ENCODE results near the gene MAN2A1. TPM values are rescaled to one million over a fixed set of nuclear protein-coding genes. Genes with fewer than 3 reads are reported as not detected.

The MAN2A1 gene
- polyA plus RNA-seq, 1 donor from 2014 or later, result 21.5 TPM

GRCh38 chr5:109707531-109707930 lies 17.8 kb downstream of the MAN2A1 start:
- Mint-ChIP-seq H3K4me1 (peaks cover 38 to 67% (median 64%) of the 10 kb centered on the region in 3 donors), H3K36me3 (peaks cover 6% of the 10 kb centered on the region), H3K27ac (peak overlapping the region in 1 of 3 donors; percentile 60), H3K9me3 (no peaks in the 10 kb centered on the region), H3K4me3 (peak overlapping the region in 1 of 4 donors; percentile 32), H3K27me3 (no peaks in the 10 kb centered on the region)

DNA sequence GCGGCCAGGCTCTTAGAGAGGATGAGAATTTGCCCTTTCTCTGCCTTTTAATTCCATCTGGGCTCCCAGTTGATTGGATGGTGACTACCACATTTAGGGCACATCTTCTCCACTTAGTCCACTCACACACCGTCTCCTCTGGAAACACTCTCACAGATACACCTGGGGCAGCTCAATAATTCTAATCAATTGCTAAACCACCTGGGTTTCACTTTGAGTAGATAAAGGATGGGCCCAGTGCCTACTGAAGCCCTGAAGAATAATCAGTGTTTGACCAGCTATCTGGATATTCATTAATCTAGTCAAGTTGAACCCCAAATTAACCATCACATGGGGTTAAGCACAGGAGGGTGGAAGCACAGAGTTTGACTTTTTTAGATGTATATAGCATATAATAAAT lies 19.1 kb downstream of the MAN2A1 start:
- Mint-ChIP-seq H3K4me3 (no peak overlapping the region), H3K4me1 (peaks cover 40 to 68% (median 64%) of the 10 kb centered on the region in 3 donors), H3K27me3 (no peaks in the 10 kb centered on the region), H3K27ac (no peak overlapping the region), H3K36me3 (peaks cover 6% of the 10 kb centered on the region), H3K9me3 (no peaks in the 10 kb centered on the region)

DNA sequence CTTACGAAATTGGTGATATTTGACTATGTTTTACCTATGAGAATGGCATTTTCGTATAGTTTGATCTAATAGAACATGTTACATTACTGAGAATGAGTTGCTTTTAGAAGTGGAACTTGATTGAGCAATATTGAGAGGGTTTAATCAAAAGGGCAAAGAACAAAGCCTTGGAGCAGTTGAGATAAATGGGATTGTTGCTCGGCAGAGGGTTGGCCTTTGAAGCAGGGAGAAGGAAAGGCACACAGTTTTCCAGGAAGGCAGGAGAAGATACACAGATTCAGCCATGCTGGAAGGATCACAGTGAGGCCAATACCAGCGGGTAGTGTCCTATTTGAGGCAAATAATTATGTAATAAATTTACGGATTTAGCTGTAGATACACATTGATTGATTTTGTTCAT lies 19.5 kb downstream of the MAN2A1 start:
- Mint-ChIP-seq H3K27ac (no peak overlapping the region), H3K27me3 (no peaks in the 10 kb centered on the region), H3K4me1 (peaks cover 41 to 68% (median 60%) of the 10 kb centered on the region in 3 donors), H3K4me3 (no peak overlapping the region), H3K36me3 (peaks cover 6% of the 10 kb centered on the region), H3K9me3 (no peaks in the 10 kb centered on the region)

- peaks cover 5% of the 10 kb centered on the region for H3K36me3 Mint-ChIP-seq
- no peak overlapping the region for H3K4me3 Mint-ChIP-seq
- H3K4me1 Mint-ChIP-seq, result peaks cover 33 to 52% (median 49%) of the 10 kb centered on the region in 3 donors
- no peaks in the 10 kb centered on the region for H3K9me3 Mint-ChIP-seq
- peak overlapping the region in 1 of 3 donors; percentile 76 for H3K27ac Mint-ChIP-seq
- H3K27me3 Mint-ChIP-seq, result no peaks in the 10 kb centered on the region
Observed at GRCh38 chr5:109711673-109712072, 21.9 kb downstream of the MAN2A1 start.

GRCh38 chr5:109713453-109713852 lies 23.7 kb downstream of the MAN2A1 start:
- H3K27ac Mint-ChIP-seq, result no peak overlapping the region

GRCh38 chr5:109714592-109714991 lies 24.9 kb downstream of the MAN2A1 start:
- peaks cover 5% of the 10 kb centered on the region for H3K36me3 Mint-ChIP-seq
- no peaks in the 10 kb centered on the region for H3K27me3 Mint-ChIP-seq
- no peak overlapping the region for H3K4me3 Mint-ChIP-seq
- no peaks in the 10 kb centered on the region for H3K9me3 Mint-ChIP-seq
- peak overlapping the region in 1 of 3 donors; percentile 76 for H3K27ac Mint-ChIP-seq
- peaks cover 23 to 31% (median 25%) of the 10 kb centered on the region in 3 donors for H3K4me1 Mint-ChIP-seq

More at GRCh38 chr5:109713453-109713852, 23.7 kb downstream of the MAN2A1 start:
- Mint-ChIP-seq H3K4me3 (peak overlapping the region in 1 of 4 donors; percentile 32), H3K36me3 (peaks cover 5% of the 10 kb centered on the region), H3K4me1 (peaks cover 27 to 36% (median 34%) of the 10 kb centered on the region in 3 donors), H3K9me3 (no peaks in the 10 kb centered on the region), H3K27me3 (no peaks in the 10 kb centered on the region)

DNA sequence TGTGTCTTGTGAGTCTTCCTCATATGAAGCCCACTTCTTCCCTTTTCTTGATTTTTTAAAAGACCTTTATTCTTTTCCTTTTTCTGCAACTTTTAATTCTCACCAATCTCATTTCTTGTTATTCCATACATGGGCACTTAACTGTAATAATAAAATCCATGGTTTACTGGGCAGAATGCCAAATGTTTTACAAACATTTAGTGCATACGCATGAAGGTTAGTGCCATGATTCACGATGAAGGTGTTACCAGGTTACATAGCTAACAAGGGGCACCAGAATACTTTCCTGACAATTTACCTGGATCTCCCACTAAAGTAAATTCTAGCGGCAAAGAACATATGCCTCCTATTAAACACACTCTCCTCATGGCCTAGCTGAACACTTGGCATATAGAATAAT lies 28.5 kb downstream of the MAN2A1 start:
- H3K4me3 Mint-ChIP-seq, result no peak overlapping the region
- H3K4me1 Mint-ChIP-seq, result peaks cover 13 to 18% (median 15%) of the 10 kb centered on the region in 3 donors
- H3K36me3 Mint-ChIP-seq, result peaks cover 5% of the 10 kb centered on the region
- no peaks in the 10 kb centered on the region for H3K27me3 Mint-ChIP-seq
- no peaks in the 10 kb centered on the region for H3K9me3 Mint-ChIP-seq
- no peak overlapping the region for H3K27ac Mint-ChIP-seq

DNA sequence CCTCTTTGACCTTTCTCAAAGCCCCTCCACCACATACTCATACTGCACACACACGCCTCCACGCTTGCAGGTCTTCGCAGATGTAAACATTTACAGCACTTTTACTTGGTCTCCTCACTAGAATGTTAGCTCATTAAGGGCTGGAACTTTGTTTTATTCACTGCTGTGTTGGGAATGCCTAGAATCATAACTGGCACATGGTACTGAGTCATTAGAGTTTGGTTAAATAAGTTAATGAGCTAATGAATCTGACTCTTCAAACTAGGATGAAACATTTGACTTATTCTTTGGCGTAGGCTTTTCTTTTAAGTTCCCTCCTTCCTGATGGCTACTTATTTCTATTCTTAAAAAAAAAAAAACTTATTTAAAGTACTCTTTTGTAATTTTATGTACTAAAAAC lies 28.9 kb downstream of the MAN2A1 start:
- peaks cover 13 to 22% (median 16%) of the 10 kb centered on the region in 3 donors for H3K4me1 Mint-ChIP-seq
- H3K27ac Mint-ChIP-seq, result no peak overlapping the region
- no peaks in the 10 kb centered on the region for H3K27me3 Mint-ChIP-seq
- no peaks in the 10 kb centered on the region for H3K9me3 Mint-ChIP-seq
- peaks cover 5% of the 10 kb centered on the region for H3K36me3 Mint-ChIP-seq
- H3K4me3 Mint-ChIP-seq, result no peak overlapping the region

GRCh38 chr5:109719978-109720377 lies 30.3 kb downstream of the MAN2A1 start:
- Mint-ChIP-seq H3K27ac (no peak overlapping the region), H3K9me3 (no peaks in the 10 kb centered on the region), H3K4me3 (no peak overlapping the region), H3K27me3 (no peaks in the 10 kb centered on the region), H3K36me3 (peaks cover 5% of the 10 kb centered on the region), H3K4me1 (peaks cover 10 to 26% (median 15%) of the 10 kb centered on the region in 3 donors)

DNA sequence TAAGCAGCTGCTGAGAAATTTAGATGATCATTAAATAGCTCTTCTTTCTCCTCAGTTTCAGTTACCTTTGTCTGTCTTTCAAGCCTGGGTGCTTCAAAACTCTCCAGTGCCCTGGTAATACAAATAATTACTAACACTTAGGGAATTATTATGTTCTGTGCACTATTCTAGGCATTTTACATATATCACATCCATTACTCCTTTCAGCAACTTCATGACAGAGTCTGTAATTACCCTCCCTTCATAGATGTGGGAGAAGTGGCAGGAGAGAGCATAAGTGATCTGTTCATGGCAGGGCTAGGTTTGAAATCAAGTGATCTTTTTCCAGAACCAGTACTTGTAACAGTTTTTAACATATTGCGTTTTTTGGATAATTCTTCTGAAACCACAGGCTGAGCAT lies 32.0 kb downstream of the MAN2A1 start:
- Mint-ChIP-seq H3K36me3 (peaks cover 7% of the 10 kb centered on the region), H3K4me3 (no peak overlapping the region), H3K27me3 (no peaks in the 10 kb centered on the region), H3K9me3 (no peaks in the 10 kb centered on the region), H3K4me1 (peaks cover 13 to 26% (median 15%) of the 10 kb centered on the region in 3 donors), H3K27ac (no peak overlapping the region)

DNA sequence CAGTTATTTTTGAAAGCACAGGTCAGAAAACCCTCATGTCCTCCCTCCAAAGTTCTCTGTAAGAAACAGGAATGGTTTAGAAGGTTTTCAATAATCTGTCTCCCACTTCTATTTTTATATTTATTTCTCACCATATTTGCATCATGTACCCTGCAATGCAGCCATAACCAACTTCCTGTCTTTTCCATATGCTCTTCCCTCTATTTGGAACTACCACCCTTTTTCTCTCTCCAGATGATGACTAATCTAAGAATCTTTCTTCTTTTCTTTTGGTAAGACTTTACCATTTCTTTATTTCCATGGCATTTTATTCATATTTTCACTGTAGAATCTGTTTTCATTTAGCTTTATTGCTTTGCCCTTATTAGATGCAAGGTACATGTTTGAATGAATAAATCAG lies 33.9 kb downstream of the MAN2A1 start:
- Mint-ChIP-seq H3K4me1 (peaks cover 12 to 29% (median 15%) of the 10 kb centered on the region in 3 donors), H3K27me3 (no peaks in the 10 kb centered on the region), H3K4me3 (no peak overlapping the region), H3K27ac (no peak overlapping the region), H3K36me3 (peaks cover 8% of the 10 kb centered on the region), H3K9me3 (no peaks in the 10 kb centered on the region)

- Mint-ChIP-seq H3K27ac (no peak overlapping the region), H3K27me3 (no peaks in the 10 kb centered on the region), H3K4me1 (peaks cover 10 to 27% (median 13%) of the 10 kb centered on the region in 3 donors), H3K4me3 (no peak overlapping the region), H3K36me3 (peaks cover 10% of the 10 kb centered on the region), H3K9me3 (no peaks in the 10 kb centered on the region)
Observed at GRCh38 chr5:109725135-109725534, 35.4 kb downstream of the MAN2A1 start.

GRCh38 chr5:109739741-109740728 lies 50.3 kb downstream of the MAN2A1 start:
- no peak overlapping the region for H3K4me3 Mint-ChIP-seq
- H3K4me1 Mint-ChIP-seq, result peaks cover 29 to 58% (median 33%) of the 10 kb centered on the region in 3 donors
- peaks cover 11% of the 10 kb centered on the region for H3K36me3 Mint-ChIP-seq
- H3K27ac Mint-ChIP-seq, result peak overlapping the region in 1 of 3 donors; percentile 61
- no peaks in the 10 kb centered on the region for H3K9me3 Mint-ChIP-seq
- no peaks in the 10 kb centered on the region for H3K27me3 Mint-ChIP-seq

- peaks cover 11% of the 10 kb centered on the region for H3K36me3 Mint-ChIP-seq
- peaks cover 29 to 59% (median 33%) of the 10 kb centered on the region in 3 donors for H3K4me1 Mint-ChIP-seq
- no peaks in the 10 kb centered on the region for H3K9me3 Mint-ChIP-seq
- H3K27me3 Mint-ChIP-seq, result no peaks in the 10 kb centered on the region
- H3K4me3 Mint-ChIP-seq, result no peak overlapping the region
- H3K27ac Mint-ChIP-seq, result no peak overlapping the region
Observed at GRCh38 chr5:109740966-109741365, 51.2 kb downstream of the MAN2A1 start.

DNA sequence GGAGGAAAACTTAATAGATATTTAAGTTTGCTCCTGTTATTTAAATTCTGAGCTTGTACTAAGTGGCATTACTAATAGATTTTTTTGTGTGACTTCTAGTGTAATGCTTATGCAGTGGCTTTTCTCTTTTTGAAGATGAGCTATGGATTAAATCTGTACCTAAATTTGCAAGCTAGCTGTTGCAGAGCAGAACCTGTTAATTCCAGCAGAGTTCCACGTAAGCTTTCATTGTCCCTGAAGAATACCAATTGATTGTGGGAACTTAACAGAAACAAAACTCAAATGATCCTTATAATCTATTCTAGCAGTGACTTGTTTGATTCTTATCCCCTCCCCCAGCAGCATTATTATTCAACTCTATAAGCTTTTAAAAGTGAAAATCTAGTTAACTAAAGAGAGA lies 51.7 kb downstream of the MAN2A1 start:
- Mint-ChIP-seq H3K27ac (no peak overlapping the region), H3K9me3 (no peaks in the 10 kb centered on the region), H3K4me3 (no peak overlapping the region), H3K27me3 (no peaks in the 10 kb centered on the region), H3K4me1 (peaks cover 29 to 59% (median 35%) of the 10 kb centered on the region in 3 donors), H3K36me3 (peaks cover 11% of the 10 kb centered on the region)

Measured in IgD-negative memory B cell (primary cell).